ENCODE measurements around the gene NUTM2E. TPM values are rescaled to one million over a fixed set of nuclear protein-coding genes. Genes with fewer than 3 reads are reported as not detected.
"Not testable (repeated sequence)": the region's sequence is repeated elsewhere in the genome, so short reads cannot be mapped to it uniquely, and the experiment has no call there.

Gene NUTM2E
- total and polyA plus RNA-seq, 2 donors (not counting 3 experiments of a cell fraction or from before 2014, with no cell fraction given), result 0.04 TPM; not detected in 1

- H3K27ac ChIP-seq (ENCODE audit: insufficient read depth, low read depth, low read length); H3K9me3 ChIP-seq (replicated peaks; ENCODE audit: control insufficient read depth, insufficient read depth, low read length); H3K36me3 ChIP-seq (ENCODE audit: control insufficient read depth in 2 of 2, extremely low read depth in 1 of 2, insufficient read depth in 2 of 2, low read length in 2 of 2); DNase-seq (ENCODE audit: low read depth, low spot score); POLR2A ChIA-PET; H3K27me3 ChIP-seq (ENCODE audit: control insufficient read depth in 2 of 2, insufficient read depth in 2 of 2, low read length in 2 of 2); H2AFZ ChIP-seq (ENCODE audit: low read depth, low read length); FAIRE-seq; H3K4me3 ChIP-seq (replicated peaks in 1 of 3; ENCODE audit: insufficient read depth in 1 of 3, low read depth in 1 of 3, low read length in 3 of 3); H3K9me1 ChIP-seq (replicated peaks; ENCODE audit: control insufficient read depth, extremely low read depth, insufficient read depth, low read length); intact Hi-C loops (cut with micrococcal nuclease); dilution Hi-C loops (cut with MboI; ENCODE audit: extremely low pct_ligation_motif_present, low sequenced_read_pairs); H3K4me1 ChIP-seq (ENCODE audit: control insufficient read depth, extremely low read depth, insufficient read depth, low read length); H3K9ac ChIP-seq (replicated peaks; ENCODE audit: extremely low read depth, insufficient read depth, low read length); H3K79me2 ChIP-seq (ENCODE audit: control insufficient read depth, insufficient read depth, low read length); H3K4me2 ChIP-seq (ENCODE audit: insufficient read depth, low read length); BruUV-seq (replicated peaks); CTCF ChIA-PET; H4K20me1 ChIP-seq (replicated peaks; ENCODE audit: control insufficient read depth, extremely low read depth, insufficient read depth, low read length): not testable (repeated sequence)
These were observed 39.0 kb upstream of the NUTM2E start for GRCh38 chr10:79787455-79787952.

GRCh38 chr10:79789351-79789750 lies 37.2 kb upstream of the NUTM2E start:
- DNase-seq (ENCODE audit: low read depth, low spot score); POLR2A ChIA-PET; H3K9me3 ChIP-seq (replicated peaks; ENCODE audit: control insufficient read depth, insufficient read depth, low read length); H3K79me2 ChIP-seq (ENCODE audit: control insufficient read depth, insufficient read depth, low read length); H3K4me1 ChIP-seq (ENCODE audit: control insufficient read depth, extremely low read depth, insufficient read depth, low read length); H4K20me1 ChIP-seq (replicated peaks; ENCODE audit: control insufficient read depth, extremely low read depth, insufficient read depth, low read length); BruUV-seq (replicated peaks); H3K4me2 ChIP-seq (ENCODE audit: insufficient read depth, low read length); H2AFZ ChIP-seq (ENCODE audit: low read depth, low read length); H3K36me3 ChIP-seq (ENCODE audit: control insufficient read depth in 2 of 2, extremely low read depth in 1 of 2, insufficient read depth in 2 of 2, low read length in 2 of 2); H3K27me3 ChIP-seq (ENCODE audit: control insufficient read depth in 2 of 2, insufficient read depth in 2 of 2, low read length in 2 of 2); FAIRE-seq; H3K9me1 ChIP-seq (replicated peaks; ENCODE audit: control insufficient read depth, extremely low read depth, insufficient read depth, low read length); H3K27ac ChIP-seq (ENCODE audit: insufficient read depth, low read depth, low read length); CTCF ChIA-PET; intact Hi-C loops (cut with micrococcal nuclease); H3K4me3 ChIP-seq (replicated peaks in 1 of 3; ENCODE audit: insufficient read depth in 1 of 3, low read depth in 1 of 3, low read length in 3 of 3); H3K9ac ChIP-seq (replicated peaks; ENCODE audit: extremely low read depth, insufficient read depth, low read length); dilution Hi-C loops (cut with MboI; ENCODE audit: extremely low pct_ligation_motif_present, low sequenced_read_pairs): not testable (repeated sequence)

- POLR2A ChIA-PET; H3K9ac ChIP-seq (replicated peaks; ENCODE audit: extremely low read depth, insufficient read depth, low read length); H3K27ac ChIP-seq (ENCODE audit: insufficient read depth, low read depth, low read length); H3K4me1 ChIP-seq (ENCODE audit: control insufficient read depth, extremely low read depth, insufficient read depth, low read length); BruUV-seq (replicated peaks); H3K79me2 ChIP-seq (ENCODE audit: control insufficient read depth, insufficient read depth, low read length); H3K4me2 ChIP-seq (ENCODE audit: insufficient read depth, low read length); H3K4me3 ChIP-seq (replicated peaks in 1 of 3; ENCODE audit: insufficient read depth in 1 of 3, low read depth in 1 of 3, low read length in 3 of 3); H3K27me3 ChIP-seq (ENCODE audit: control insufficient read depth in 2 of 2, insufficient read depth in 2 of 2, low read length in 2 of 2); H3K9me1 ChIP-seq (replicated peaks; ENCODE audit: control insufficient read depth, extremely low read depth, insufficient read depth, low read length); intact Hi-C loops (cut with micrococcal nuclease); H3K36me3 ChIP-seq (ENCODE audit: control insufficient read depth in 2 of 2, extremely low read depth in 1 of 2, insufficient read depth in 2 of 2, low read length in 2 of 2); dilution Hi-C loops (cut with MboI; ENCODE audit: extremely low pct_ligation_motif_present, low sequenced_read_pairs); DNase-seq (ENCODE audit: low read depth, low spot score); CTCF ChIA-PET; H4K20me1 ChIP-seq (replicated peaks; ENCODE audit: control insufficient read depth, extremely low read depth, insufficient read depth, low read length); H2AFZ ChIP-seq (ENCODE audit: low read depth, low read length); FAIRE-seq; H3K9me3 ChIP-seq (replicated peaks; ENCODE audit: control insufficient read depth, insufficient read depth, low read length): not testable (repeated sequence)
These were observed 34.5 kb upstream of the NUTM2E start for GRCh38 chr10:79791906-79792517.

GRCh38 chr10:79799337-79799736 lies 27.2 kb upstream of the NUTM2E start:
- DNase-seq (ENCODE audit: low read depth, low spot score); H3K27ac ChIP-seq (ENCODE audit: insufficient read depth, low read depth, low read length); H3K9me1 ChIP-seq (replicated peaks; ENCODE audit: control insufficient read depth, extremely low read depth, insufficient read depth, low read length); H4K20me1 ChIP-seq (replicated peaks; ENCODE audit: control insufficient read depth, extremely low read depth, insufficient read depth, low read length); H3K4me3 ChIP-seq (replicated peaks in 1 of 3; ENCODE audit: insufficient read depth in 1 of 3, low read depth in 1 of 3, low read length in 3 of 3); FAIRE-seq; H2AFZ ChIP-seq (ENCODE audit: low read depth, low read length); H3K79me2 ChIP-seq (ENCODE audit: control insufficient read depth, insufficient read depth, low read length); H3K27me3 ChIP-seq (ENCODE audit: control insufficient read depth in 2 of 2, insufficient read depth in 2 of 2, low read length in 2 of 2); H3K4me1 ChIP-seq (ENCODE audit: control insufficient read depth, extremely low read depth, insufficient read depth, low read length); H3K9ac ChIP-seq (replicated peaks; ENCODE audit: extremely low read depth, insufficient read depth, low read length); BruUV-seq (replicated peaks); CTCF ChIA-PET; H3K4me2 ChIP-seq (ENCODE audit: insufficient read depth, low read length); H3K36me3 ChIP-seq (ENCODE audit: control insufficient read depth in 2 of 2, extremely low read depth in 1 of 2, insufficient read depth in 2 of 2, low read length in 2 of 2); intact Hi-C loops (cut with micrococcal nuclease); H3K9me3 ChIP-seq (replicated peaks; ENCODE audit: control insufficient read depth, insufficient read depth, low read length); dilution Hi-C loops (cut with MboI; ENCODE audit: extremely low pct_ligation_motif_present, low sequenced_read_pairs); POLR2A ChIA-PET: not testable (repeated sequence)

All from endothelial cell of umbilical vein (primary cell).